GM18505 (cell line): Measurements from ENCODE around the gene GALNTL6.
"Not testable (repeated sequence)": the region's sequence is repeated elsewhere in the genome, so short reads cannot be mapped to it uniquely, and the experiment has no call there.

Experiments used
- ATAC-seq: cut with Tn5 transposase; IDR thresholded peaks from one replicate; pipeline ENCODE4 v1.9.1; 2021; ENCODE audit not compliant: unreplicated experiment
- POLR2A ChIP-seq: IDR thresholded peaks from 4 replicates; pipeline ENCODE4 v1.6.1; 2011; ENCODE audit warnings: borderline replicate concordance; ENCODE audit not compliant: insufficient read depth, insufficient read length; ENCODE audit errors: extremely low read depth

Gene GALNTL6

DNA sequence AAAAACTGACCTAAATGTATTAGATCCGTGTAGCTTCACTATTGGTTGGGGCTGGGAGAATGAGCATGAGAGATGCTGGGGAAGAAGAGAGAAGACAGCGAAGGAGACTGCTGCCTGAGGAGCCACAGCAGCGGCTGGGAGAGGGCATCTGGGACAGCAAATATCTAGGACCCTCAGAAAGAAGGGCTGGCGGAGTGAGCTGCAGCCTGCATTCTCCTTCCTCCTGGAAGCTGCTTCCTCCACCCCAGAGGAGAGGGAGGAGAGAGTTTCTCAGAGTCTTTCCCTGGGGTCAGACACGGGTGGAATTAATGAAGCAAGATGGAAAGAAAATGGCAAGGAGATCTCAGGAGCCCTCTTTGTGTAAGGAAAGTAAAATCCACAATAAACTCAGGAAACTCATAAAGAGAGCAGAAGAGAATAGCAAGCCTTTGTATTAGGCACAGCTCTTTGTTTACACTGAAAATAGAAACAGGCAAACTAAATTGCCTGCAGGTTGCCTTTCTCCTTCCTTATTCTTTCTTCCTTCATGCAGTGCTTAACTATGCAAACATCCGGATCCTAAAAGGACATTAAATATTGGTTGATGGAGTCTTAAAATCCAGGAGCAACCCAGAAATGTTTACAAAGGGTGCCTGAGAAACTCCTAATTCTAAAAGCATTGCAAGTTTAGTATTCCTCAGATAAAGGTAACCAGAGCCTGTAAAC is 1225.1 kb downstream of the GALNTL6 start:
- TF ChIP-seq POLR2A = no peak
- no peak for ATAC-seq

DNA sequence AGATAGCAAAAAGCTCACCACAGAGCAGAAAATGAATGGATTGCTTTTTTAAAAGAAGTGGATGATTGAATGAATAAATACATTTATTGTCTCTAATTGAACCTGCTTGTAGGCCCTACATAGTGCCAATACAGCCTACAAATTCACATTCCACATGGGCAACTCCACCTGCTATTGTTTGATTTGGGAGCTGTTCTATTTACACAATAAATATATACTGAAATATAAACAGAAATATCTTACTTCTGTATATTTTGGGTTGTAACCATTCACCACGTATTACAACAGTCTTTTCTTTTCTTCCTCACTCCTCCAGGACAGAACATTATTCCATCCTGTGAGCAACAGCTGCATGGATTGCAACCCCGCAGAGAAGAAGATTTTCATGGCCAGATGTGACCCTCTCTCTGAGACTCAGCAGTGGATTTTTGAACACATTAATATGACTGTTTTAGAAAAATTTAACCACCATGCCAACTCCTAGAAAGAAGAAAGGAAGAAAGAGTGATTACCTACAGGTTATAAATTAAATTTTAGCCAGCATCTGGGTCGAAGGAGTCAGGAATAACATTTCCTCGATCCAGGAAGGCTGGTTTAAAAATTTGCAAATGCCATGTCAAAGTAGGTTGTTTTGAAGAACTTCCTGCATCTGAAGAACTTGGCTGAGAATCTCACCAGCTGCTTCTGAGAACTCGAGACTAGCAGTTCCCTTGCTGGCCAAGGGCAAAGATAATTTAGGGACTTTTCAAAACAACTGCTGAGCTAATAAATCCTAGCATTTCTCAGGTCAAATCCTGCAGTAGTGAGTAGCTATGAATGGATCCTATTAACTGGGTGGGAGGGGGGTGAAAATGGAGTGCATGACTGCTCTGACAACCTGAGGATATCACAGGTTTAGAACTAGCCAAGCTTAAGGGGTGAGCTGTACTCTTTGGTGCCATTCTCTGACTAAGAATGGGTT is 1226.7 kb downstream of the GALNTL6 start:
- no peak for TF ChIP-seq POLR2A
- no peak for ATAC-seq

DNA sequence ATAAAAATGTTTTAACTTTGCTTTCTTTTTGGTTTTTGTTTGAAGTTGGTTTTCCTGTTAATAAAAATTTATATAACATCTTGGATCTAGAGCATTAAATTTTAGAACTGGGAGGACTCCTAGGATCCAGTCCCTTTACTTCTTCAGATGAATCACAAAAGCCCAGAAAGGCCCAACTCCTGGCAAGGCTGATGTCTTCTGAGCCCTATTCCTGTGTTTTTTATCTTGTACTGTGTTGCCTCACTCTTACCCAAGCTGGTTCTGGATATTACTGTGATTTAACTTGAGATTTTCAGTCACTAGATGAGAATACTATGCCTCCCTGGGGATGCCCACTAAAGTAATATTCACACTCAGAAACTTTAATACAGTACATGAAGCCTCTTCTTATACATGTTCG is 1228.3 kb downstream of the GALNTL6 start:
- ATAC-seq = no peak
- TF ChIP-seq POLR2A = no peak

DNA sequence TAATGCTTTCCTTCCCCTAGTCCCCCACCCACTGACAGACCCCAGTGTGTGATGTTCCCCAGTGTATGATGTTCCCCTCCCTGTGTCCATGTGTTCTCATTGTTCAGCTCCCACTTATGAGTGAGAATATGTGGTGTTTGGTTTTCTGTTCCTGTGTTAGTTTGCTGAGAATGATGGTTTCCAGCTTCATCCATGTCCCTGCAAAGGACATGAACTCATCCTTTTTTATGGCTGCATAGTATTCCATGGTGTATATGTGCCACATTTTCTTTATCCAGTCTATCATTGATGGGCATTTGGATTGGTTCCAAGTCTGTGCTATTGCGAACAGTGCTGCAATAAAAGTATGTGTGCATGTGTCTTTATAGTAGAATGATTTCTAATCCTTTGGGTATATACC is 1228.9 kb downstream of the GALNTL6 start:
- not testable (repeated sequence) for ATAC-seq

DNA sequence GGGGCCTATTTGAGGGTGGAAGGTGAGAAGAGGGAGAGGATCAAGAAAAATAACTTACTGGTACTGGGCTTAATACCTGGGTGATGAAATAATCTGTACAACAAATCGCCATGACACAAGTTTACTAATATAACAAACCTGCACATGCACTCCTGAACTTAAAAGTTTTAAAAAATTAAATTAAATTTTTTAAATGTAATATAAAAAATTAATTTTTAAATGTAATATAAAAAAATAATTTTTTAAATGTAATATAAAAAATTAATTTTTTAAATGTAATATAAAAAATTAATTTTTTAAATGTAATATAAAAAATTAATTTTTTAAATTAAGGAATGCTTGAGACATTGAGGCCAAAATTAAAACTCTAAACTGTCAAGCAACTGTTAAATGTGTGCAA is 1231.1 kb downstream of the GALNTL6 start:
- ATAC-seq = no peak
- no peak for TF ChIP-seq POLR2A

DNA sequence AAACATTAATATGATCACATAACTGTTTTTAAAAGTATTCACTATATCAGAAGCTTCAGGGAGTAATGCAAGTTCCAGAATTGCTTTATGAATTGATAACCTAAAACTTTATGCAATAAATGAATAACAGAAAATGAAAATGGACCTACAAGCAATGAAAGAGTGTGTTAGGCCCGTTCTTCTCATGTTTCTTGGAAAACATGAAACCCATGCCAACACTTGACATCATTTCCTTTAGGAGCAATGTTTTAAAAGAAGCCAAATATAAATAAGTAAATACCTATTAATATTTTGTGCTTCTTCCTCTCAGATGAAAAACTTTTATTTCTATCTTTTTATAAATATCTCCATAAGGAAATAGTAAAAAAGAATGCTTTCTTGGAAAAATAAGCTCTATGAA is 1232.4 kb downstream of the GALNTL6 start:
- no peak for TF ChIP-seq POLR2A
- ATAC-seq = no peak

DNA sequence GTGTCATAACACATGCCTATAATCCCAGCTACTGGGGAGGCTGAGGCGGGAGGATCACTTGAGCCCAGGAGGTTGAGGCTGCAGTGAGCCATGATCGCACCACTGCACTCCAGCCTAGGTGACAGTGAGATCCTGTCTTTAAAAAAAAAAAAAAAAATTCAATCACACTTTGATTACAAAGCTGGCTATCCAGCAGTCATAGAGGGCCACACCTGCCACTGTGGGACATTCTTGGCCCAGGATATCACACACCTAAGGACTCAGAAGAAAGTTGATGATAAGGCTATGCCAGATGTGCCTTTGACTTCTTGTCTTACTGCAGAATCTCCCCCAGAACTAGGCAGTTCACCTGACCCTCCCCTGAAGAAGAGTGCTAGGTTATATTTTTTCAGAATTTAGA is 1232.9 kb downstream of the GALNTL6 start:
- no peak for TF ChIP-seq POLR2A
- no peak for ATAC-seq

DNA sequence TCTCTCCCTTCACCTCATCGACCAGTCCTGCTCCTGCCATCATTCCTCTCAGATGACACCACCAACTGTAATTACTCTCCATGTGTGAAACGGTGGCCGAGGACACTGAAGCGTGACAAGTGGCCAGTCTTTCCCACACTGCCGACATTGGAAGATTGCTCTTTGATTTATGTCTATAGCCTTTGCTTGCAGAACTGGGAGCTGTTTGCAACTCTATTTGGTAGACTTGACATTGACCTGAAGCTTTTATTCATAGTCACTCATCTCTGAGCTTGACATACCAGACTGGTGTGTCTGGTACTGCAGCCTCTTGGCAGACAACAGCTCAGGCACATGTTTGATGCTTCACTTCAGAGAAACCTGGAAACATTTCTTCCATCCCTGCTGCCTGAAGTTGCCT is 1233.6 kb downstream of the GALNTL6 start:
- no peak for ATAC-seq
- no peak for TF ChIP-seq POLR2A

DNA sequence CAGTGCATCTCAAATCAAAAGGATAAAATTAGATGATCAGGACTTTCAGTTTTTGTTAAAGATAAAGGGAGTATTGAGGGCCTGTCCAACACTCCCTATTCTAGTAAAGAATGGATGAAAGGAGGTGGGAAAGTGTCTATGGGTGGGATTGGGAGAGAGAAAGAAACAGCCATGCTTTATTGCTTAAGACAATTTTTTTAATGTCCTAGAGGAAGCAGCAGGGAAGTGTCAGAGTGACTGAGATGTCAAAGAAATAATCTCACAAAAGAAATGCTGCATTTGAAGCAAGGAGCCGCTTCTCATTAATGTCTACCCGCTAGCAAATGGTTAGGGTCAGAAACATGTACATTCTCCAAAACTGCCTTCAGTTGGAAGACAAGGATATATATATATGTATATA is 1238.0 kb downstream of the GALNTL6 start:
- no peak for ATAC-seq
- no peak for TF ChIP-seq POLR2A

DNA sequence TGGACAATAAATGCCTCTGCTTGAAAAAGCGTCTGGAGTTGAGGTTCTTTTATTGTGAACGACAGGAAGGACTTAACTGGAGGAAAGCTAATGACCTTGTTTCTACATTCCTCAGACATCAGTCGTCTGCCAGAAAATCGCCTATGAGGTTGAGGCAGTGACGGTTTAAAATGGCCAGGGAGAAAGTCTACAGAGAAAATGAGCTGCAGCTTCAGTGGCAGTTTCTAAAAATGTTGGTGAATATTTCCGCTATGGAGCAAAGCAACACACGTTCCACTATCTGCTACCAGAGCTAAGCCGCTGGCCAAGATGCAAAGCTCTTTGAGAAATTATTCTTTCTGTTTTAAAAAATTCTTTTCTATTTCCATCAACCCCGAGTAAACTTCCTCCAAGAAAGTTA is 1238.5 kb downstream of the GALNTL6 start:
- ATAC-seq = no peak
- TF ChIP-seq POLR2A = no peak

DNA sequence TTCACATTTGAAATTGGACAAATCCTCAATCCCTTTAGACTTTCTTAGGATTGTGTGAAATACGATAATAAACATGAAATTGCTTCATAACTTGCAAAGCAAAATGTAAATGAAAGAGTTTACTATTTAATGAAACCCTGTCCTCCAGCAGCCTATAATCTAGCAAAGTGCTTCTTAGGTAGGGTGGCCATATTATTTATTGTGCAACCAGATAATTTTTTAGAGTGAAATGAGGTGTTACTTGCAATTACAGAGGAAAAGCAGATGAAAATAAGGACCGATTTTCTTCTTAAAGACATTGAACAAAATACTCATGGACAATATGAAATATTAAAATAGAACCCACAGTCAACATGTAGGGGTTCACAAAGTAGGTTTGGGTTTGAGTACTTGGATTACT is 1239.2 kb downstream of the GALNTL6 start:
- TF ChIP-seq POLR2A = no peak

DNA sequence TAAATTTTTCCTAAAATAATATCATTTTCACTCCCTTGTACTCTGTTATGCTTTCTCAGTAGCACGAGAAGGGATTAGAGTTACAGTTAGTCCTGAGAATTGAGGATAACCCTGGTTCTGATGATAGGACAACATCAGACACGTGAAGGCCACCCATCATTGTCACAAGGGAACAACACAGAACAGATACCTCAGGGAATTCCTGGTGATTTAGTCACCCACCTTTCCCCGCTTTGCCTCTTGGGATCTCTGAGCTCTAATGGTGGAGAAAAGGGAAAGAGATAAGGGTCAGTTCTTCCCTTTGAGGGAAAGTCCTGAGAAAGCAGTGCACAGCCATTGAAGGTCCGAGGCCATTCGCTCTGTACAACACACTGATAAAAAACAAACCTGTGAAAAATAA is 1243.1 kb downstream of the GALNTL6 start:
- no peak for TF ChIP-seq POLR2A
- no peak for ATAC-seq

More for the DNA sequence above, 1239.2 kb downstream of the GALNTL6 start:
- ATAC-seq = no peak

DNA sequence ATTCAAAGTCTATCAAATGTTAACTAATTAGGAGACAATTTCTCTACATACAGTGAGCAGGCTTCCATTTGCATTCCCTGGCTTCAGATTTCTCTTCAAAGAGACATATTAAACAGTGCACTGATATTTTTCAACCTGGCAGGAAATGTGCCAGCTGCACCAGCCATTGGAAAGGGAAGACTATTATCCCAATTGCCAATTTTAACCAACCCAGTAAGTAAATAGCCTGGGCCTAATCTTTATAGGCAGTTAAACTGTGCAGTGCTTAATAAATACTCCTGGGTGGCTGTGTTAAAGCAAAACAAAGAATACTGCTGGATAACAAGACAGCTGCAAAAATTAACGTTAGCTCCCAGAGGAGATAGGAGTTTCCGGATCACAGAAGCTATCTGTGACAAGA is 1243.5 kb downstream of the GALNTL6 start:
- no peak for TF ChIP-seq POLR2A
- no peak for ATAC-seq

DNA sequence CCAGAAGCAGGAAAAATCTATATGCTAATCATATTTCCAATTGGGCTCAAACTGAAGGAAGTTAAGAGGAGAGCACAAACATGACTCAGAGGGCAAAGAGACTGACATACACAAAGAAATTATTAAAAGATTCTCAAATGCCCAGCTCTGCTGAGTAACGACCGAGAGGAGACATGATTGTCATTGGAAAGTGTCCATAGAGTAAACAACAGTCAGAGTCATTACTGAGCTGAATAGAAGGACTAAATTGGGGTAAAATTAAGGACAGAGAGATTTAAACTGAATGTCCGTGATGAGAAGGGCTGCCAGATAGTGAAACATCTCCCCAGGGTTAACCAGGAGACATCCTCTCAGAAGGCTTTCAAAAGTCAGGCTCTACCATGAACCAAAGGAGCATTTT is 1244.2 kb downstream of the GALNTL6 start:
- no peak for ATAC-seq
- TF ChIP-seq POLR2A = no peak
